Uterus (tissue), 2 donors: ENCODE measurements around the gene AFF4.

ENCODE experiments used
- CTCF ChIP-seq, 4 experiments: fragments of 200-600 bp in 2 of 4; fragments of 450-650 bp in 2 of 4; sonication (generic) in 2 of 4; IDR thresholded peaks; one replicate each; pipeline ENCODE4 v1.5.1; 2016 to 2019; ENCODE audit warnings: antibody characterized with exemption in 4 of 4, mild to moderate bottlenecking in 2 of 4, moderate library complexity in 1 of 4
- POLR2A ChIP-seq, 2 donors: fragments of 450-650 bp; IDR thresholded peaks; one replicate each; pipeline ENCODE4 v1.6.1; 2016; ENCODE audit warnings: antibody characterized with exemption in 2 of 2, mild to moderate bottlenecking in 1 of 2, moderate library complexity in 1 of 2

GRCh38 chr5:132837868-132838267 lies 125.6 kb downstream of the AFF4 start:
- TF ChIP-seq CTCF (IDR thresholded peaks at IDR 0.05) (no peak), POLR2A (IDR thresholded peaks at IDR 0.05) (no peak)
